H1 (cell line): ENCODE results near the gene ANLN. TPM values are rescaled to one million over a fixed set of nuclear protein-coding genes. Genes with fewer than 3 reads are reported as not detected.

ENCODE experiments used
- BACH1 ChIP-seq: IDR thresholded peaks from 2 replicates; pipeline ENCODE4 v1.6.1; 2012; ENCODE audit warnings: low read length, improper control_type of control experiment
- KDM4A ChIP-seq: IDR thresholded peaks from one replicate; pipeline ENCODE4 v1.7.1; 2012; ENCODE audit warnings: low read depth, mild to moderate bottlenecking, moderate library complexity, low read length, inconsistent platforms; ENCODE audit not compliant: severe bottlenecking
- SUZ12 ChIP-seq: fragments of 200-600 bp; sonication (generic); IDR thresholded peaks from 2 replicates; pipeline ENCODE4 v1.6.1; 2012; ENCODE audit warnings: mild to moderate bottlenecking, inconsistent platforms, low read length, moderate library complexity, mixed read lengths
- TAF7 ChIP-seq: optimal IDR thresholded peaks from 2 replicates; pipeline ENCODE3; 2011; ENCODE audit warnings: low read depth, mild to moderate bottlenecking, inconsistent platforms, low read length, moderate library complexity, borderline replicate concordance
- polyA plus RNA-seq, 7 experiments: library from polyadenylated mRNA; depleted of rRNA in 3 of 7; stranded (reverse) in 5 of 7; unstranded in 2 of 7; fragments of >200 nt in 5 of 7; fragments of 200-250 nt in 2 of 7; gene quantifications; 1 replicate in 5 of 7; 2 replicates in 1 of 7; 4 replicates in 1 of 7; pipeline versions ENCODE4 v1.2.1 to v1.2.3, GENCODE V29; 2011 to 2013; ENCODE audit warnings: missing spikeins in 2 of 7, mixed read lengths in 2 of 7
- total RNA-seq: library from RNA; stranded (reverse); fragmentation: NEBNext Ultra II Directional; extraction: Animal tissue kit (Norgen Biotek cat#: 25700); gene quantifications from 2 replicates; pipeline ENCODE4 v1.2.1, GENCODE V29; 2021
- TF ChIP-seq, protein P1 (sequence below): fragments of 300-600 bp; sonication (generic); IDR thresholded peaks from 2 replicates; pipeline ENCODE4 v1.7.1; 2012; ENCODE audit warnings: low read length, moderate library complexity, mild to moderate bottlenecking, inconsistent platforms; ENCODE audit not compliant: insufficient replicate concordance
- TF ChIP-seq, protein P2 (sequence below): IDR thresholded peaks from 2 replicates; pipeline ENCODE4 v1.6.1; 2011; ENCODE audit warnings: low read length, improper control_type of control experiment

Gene ANLN
- total and polyA plus RNA-seq, 2 of the 8 experiments (the other 6 are each of a cell fraction or from before 2014, with no cell fraction given), result 18.5 to 90.1 TPM

DNA sequence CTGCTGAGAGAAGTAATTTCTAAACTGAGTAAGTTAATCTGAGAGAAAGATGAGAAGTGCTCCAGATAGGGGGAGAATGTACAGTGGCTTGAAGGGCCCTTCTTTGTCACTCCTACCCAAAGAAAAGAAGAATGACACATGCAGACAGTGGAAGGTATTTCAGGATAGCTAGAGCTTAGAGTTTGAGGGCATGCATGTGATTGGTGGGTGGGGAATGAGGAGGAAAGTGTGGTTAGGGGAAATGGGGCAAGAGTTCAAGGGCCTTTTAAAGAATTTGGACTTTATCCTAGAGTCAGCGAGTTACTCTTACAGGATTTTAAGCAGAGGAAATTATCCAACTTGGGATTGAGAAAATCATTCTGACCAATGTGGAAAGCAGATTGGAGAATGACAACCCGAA lies 50.0 kb downstream of the ANLN start (continued):
- TF ChIP-seq, protein P1, sequence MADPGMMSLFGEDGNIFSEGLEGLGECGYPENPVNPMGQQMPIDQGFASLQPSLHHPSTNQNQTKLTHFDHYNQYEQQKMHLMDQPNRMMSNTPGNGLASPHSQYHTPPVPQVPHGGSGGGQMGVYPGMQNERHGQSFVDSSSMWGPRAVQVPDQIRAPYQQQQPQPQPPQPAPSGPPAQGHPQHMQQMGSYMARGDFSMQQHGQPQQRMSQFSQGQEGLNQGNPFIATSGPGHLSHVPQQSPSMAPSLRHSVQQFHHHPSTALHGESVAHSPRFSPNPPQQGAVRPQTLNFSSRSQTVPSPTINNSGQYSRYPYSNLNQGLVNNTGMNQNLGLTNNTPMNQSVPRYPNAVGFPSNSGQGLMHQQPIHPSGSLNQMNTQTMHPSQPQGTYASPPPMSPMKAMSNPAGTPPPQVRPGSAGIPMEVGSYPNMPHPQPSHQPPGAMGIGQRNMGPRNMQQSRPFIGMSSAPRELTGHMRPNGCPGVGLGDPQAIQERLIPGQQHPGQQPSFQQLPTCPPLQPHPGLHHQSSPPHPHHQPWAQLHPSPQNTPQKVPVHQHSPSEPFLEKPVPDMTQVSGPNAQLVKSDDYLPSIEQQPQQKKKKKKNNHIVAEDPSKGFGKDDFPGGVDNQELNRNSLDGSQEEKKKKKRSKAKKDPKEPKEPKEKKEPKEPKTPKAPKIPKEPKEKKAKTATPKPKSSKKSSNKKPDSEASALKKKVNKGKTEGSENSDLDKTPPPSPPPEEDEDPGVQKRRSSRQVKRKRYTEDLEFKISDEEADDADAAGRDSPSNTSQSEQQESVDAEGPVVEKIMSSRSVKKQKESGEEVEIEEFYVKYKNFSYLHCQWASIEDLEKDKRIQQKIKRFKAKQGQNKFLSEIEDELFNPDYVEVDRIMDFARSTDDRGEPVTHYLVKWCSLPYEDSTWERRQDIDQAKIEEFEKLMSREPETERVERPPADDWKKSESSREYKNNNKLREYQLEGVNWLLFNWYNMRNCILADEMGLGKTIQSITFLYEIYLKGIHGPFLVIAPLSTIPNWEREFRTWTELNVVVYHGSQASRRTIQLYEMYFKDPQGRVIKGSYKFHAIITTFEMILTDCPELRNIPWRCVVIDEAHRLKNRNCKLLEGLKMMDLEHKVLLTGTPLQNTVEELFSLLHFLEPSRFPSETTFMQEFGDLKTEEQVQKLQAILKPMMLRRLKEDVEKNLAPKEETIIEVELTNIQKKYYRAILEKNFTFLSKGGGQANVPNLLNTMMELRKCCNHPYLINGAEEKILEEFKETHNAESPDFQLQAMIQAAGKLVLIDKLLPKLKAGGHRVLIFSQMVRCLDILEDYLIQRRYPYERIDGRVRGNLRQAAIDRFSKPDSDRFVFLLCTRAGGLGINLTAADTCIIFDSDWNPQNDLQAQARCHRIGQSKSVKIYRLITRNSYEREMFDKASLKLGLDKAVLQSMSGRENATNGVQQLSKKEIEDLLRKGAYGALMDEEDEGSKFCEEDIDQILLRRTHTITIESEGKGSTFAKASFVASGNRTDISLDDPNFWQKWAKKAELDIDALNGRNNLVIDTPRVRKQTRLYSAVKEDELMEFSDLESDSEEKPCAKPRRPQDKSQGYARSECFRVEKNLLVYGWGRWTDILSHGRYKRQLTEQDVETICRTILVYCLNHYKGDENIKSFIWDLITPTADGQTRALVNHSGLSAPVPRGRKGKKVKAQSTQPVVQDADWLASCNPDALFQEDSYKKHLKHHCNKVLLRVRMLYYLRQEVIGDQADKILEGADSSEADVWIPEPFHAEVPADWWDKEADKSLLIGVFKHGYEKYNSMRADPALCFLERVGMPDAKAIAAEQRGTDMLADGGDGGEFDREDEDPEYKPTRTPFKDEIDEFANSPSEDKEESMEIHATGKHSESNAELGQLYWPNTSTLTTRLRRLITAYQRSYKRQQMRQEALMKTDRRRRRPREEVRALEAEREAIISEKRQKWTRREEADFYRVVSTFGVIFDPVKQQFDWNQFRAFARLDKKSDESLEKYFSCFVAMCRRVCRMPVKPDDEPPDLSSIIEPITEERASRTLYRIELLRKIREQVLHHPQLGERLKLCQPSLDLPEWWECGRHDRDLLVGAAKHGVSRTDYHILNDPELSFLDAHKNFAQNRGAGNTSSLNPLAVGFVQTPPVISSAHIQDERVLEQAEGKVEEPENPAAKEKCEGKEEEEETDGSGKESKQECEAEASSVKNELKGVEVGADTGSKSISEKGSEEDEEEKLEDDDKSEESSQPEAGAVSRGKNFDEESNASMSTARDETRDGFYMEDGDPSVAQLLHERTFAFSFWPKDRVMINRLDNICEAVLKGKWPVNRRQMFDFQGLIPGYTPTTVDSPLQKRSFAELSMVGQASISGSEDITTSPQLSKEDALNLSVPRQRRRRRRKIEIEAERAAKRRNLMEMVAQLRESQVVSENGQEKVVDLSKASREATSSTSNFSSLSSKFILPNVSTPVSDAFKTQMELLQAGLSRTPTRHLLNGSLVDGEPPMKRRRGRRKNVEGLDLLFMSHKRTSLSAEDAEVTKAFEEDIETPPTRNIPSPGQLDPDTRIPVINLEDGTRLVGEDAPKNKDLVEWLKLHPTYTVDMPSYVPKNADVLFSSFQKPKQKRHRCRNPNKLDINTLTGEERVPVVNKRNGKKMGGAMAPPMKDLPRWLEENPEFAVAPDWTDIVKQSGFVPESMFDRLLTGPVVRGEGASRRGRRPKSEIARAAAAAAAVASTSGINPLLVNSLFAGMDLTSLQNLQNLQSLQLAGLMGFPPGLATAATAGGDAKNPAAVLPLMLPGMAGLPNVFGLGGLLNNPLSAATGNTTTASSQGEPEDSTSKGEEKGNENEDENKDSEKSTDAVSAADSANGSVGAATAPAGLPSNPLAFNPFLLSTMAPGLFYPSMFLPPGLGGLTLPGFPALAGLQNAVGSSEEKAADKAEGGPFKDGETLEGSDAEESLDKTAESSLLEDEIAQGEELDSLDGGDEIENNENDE, result no peak
- TF ChIP-seq KDM4A (no peak), BACH1 (no peak), SUZ12 (no peak), TAF7 (no peak)
- TF ChIP-seq, protein P2, sequence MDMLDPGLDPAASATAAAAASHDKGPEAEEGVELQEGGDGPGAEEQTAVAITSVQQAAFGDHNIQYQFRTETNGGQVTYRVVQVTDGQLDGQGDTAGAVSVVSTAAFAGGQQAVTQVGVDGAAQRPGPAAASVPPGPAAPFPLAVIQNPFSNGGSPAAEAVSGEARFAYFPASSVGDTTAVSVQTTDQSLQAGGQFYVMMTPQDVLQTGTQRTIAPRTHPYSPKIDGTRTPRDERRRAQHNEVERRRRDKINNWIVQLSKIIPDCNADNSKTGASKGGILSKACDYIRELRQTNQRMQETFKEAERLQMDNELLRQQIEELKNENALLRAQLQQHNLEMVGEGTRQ, result no peak
- TF ChIP-seq, all 59 proteins: peak for 0
